Smooth muscle cell (in vitro differentiated cells): Measurements from ENCODE around the gene TSPAN33. TPM values are rescaled to one million over a fixed set of nuclear protein-coding genes. Genes with fewer than 3 reads are reported as not detected.

Experiments used
- DNase-seq: peaks from one replicate; lab custom pipeline; 2025; ENCODE audit not compliant: unreplicated experiment; lab: John Stamatoyannopoulos, UW
- H2AFZ ChIP-seq: fragments of 200-600 bp; sonication (generic); 2 replicates; pipeline ENCODE4 v1.6.0; 2016; ENCODE audit warnings: antibody characterized with exemption, low read depth, mild to moderate bottlenecking
- H3F3A ChIP-seq: fragments of 200-600 bp; sonication (generic); 2 replicates; pipeline ENCODE4 v1.6.0; 2017; ENCODE audit warnings: antibody characterized with exemption, low read depth
- H3K27ac ChIP-seq: fragments of 200-600 bp; sonication (generic); 2 replicates; pipeline ENCODE4 v1.5.1; 2016; ENCODE audit warnings: low read depth, mild to moderate bottlenecking
- H3K27me3 ChIP-seq: fragments of 200-600 bp; sonication (generic); 2 replicates; pipeline ENCODE4 v1.6.1; 2016; ENCODE audit warnings: low read depth, mild to moderate bottlenecking
- H3K36me3 ChIP-seq: fragments of 200-600 bp; sonication (generic); 2 replicates; pipeline ENCODE4 v1.5.1; 2016; ENCODE audit warnings: low read depth
- H3K4me1 ChIP-seq: fragments of 200-600 bp; sonication (generic); 2 replicates; pipeline ENCODE4 v1.5.1; 2016; ENCODE audit warnings: low read depth
- H3K4me2 ChIP-seq: fragments of 200-600 bp; sonication (generic); 2 replicates; pipeline ENCODE4 v1.6.0; 2016; ENCODE audit warnings: mild to moderate bottlenecking
- H3K4me3 ChIP-seq: fragments of 200-600 bp; sonication (generic); 2 replicates; pipeline ENCODE4 v1.5.1; 2016; ENCODE audit warnings: mild to moderate bottlenecking
- H3K79me2 ChIP-seq: fragments of 200-600 bp; sonication (generic); 2 replicates; pipeline ENCODE4 v1.6.0; 2016; ENCODE audit warnings: low read depth, mild to moderate bottlenecking
- H3K9ac ChIP-seq: fragments of 200-600 bp; sonication (generic); 2 replicates; pipeline ENCODE4 v1.6.0; 2016; ENCODE audit warnings: low read depth
- H3K9me3 ChIP-seq: fragments of 200-600 bp; sonication (generic); replicated peaks from 2 replicates; pipeline ENCODE4 v1.5.1; 2016; ENCODE audit warnings: low read depth
- H4K20me1 ChIP-seq: fragments of 200-600 bp; sonication (generic); 2 replicates; pipeline ENCODE4 v1.6.0; 2016; ENCODE audit warnings: low read depth
- CTCF ChIP-seq: fragments of 200-600 bp; sonication (generic); IDR thresholded peaks from 2 replicates; pipeline ENCODE4 v1.5.1; 2017; ENCODE audit warnings: borderline replicate concordance, mild to moderate bottlenecking, antibody characterized with exemption; ENCODE audit not compliant: insufficient read depth, poor library complexity, severe bottlenecking
- WGBS: methylation state at CpG from one replicate; pipeline ENCODE4 v1.1.7; 2016; ENCODE audit warnings: low lambda C conversion rate; 5-methylcytosine and 5-hydroxymethylcytosine counted together
- polyA plus RNA-seq: library from polyadenylated mRNA; unstranded; fragments of >200 nt; fragmentation: Nextera tagmentation; extraction: Ambion mirVana; gene quantifications from 2 replicates; pipeline ENCODE4 v1.2.1, GENCODE V29; 2016
- total RNA-seq: library from RNA; depleted of rRNA; stranded (reverse); fragments of >200 nt; gene quantifications from 2 replicates; pipeline ENCODE4 v1.2.3, GENCODE V29; 2014

The TSPAN33 gene
- total and polyA plus RNA-seq, 2 experiments from 2014 or later: 1.6 to 2.8 TPM

GRCh38 chr7:129188892-129189660, 44.6 kb downstream of the TSPAN33 start:
- H3K4me2 ChIP-seq: peak overlapping the region; percentile 93
- whole genome bisulfite sequencing: under 1% methylated on average over 31 of the region's 83 CpGs
- peak overlapping the region; percentile 98 for H3K4me3 ChIP-seq
- H3K36me3 ChIP-seq: no peaks in the 10 kb centered on the region
- no peak overlapping the region for H3K27ac ChIP-seq
- H3K9me3 ChIP-seq: no peaks in the 10 kb centered on the region
- TF ChIP-seq CTCF: no peak
- DNase-seq: no peak
- peak overlapping the region; percentile 98 for H2AFZ ChIP-seq
- peaks cover 43% of the 10 kb centered on the region for H4K20me1 ChIP-seq
- H3K9ac ChIP-seq: peak overlapping the region; percentile 83
- no peaks in the 10 kb centered on the region for H3K27me3 ChIP-seq
- H3F3A ChIP-seq: peaks cover 6% of the 10 kb centered on the region
- peaks cover 49% of the 10 kb centered on the region for H3K79me2 ChIP-seq
- H3K4me1 ChIP-seq: peaks cover 21% of the 10 kb centered on the region

- Histone ChIP-seq H3F3A (peaks cover 6% of the 10 kb centered on the region), H3K4me3 (peak overlapping the region; percentile 98), H3K9me3 (no peaks in the 10 kb centered on the region), H3K79me2 (peaks cover 56% of the 10 kb centered on the region), H4K20me1 (peaks cover 50% of the 10 kb centered on the region), H3K27me3 (no peaks in the 10 kb centered on the region), H3K4me2 (peak overlapping the region; percentile 93), H3K36me3 (no peaks in the 10 kb centered on the region), H3K27ac (no peak overlapping the region), H3K4me1 (peaks cover 21% of the 10 kb centered on the region), H3K9ac (peak overlapping the region; percentile 83), H2AFZ (peak overlapping the region; percentile 90)
- TF ChIP-seq CTCF: no peak
- no peak for DNase-seq
- 29% methylated on average over 13 of the region's 13 CpGs for WGBS
Measured at GRCh38 chr7:129189661-129190310, 45.3 kb downstream of the TSPAN33 start.

- H3K4me3 ChIP-seq: no peak overlapping the region
- no peak for DNase-seq
- H3K27me3 ChIP-seq: no peaks in the 10 kb centered on the region
- peaks cover 65% of the 10 kb centered on the region for H3K79me2 ChIP-seq
- H3K4me2 ChIP-seq: peak overlapping the region; percentile 93
- TF ChIP-seq CTCF: no peak
- H3K4me1 ChIP-seq: peaks cover 21% of the 10 kb centered on the region
- H3F3A ChIP-seq: peaks cover 6% of the 10 kb centered on the region
- H3K9ac ChIP-seq: no peak overlapping the region
- no peaks in the 10 kb centered on the region for H3K36me3 ChIP-seq
- H2AFZ ChIP-seq: no peak overlapping the region
- WGBS: 86% methylated on average over 3 of the region's 3 CpGs
- H3K27ac ChIP-seq: no peak overlapping the region
- peaks cover 63% of the 10 kb centered on the region for H4K20me1 ChIP-seq
- H3K9me3 ChIP-seq: no peaks in the 10 kb centered on the region
Measured at GRCh38 chr7:129191272-129191671, 46.8 kb downstream of the TSPAN33 start.

DNA sequence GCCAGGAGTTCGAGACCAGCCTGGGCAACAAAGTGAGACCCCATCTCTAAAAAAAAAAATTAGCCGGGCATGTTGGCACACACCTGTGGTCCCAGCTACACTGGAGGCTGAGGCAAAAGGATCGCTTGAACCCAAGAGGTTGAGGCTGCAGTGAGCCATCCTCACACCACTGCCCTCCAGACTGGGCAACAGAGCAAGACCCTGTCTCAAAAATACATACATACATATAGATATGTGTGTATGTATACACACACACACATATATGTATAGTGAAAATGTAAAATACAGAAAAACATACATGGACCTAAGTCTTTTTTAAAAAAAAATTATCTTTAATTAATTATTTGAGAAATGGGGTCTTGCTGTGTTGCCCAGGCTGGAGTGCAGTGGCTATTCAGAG, 49.4 kb downstream of the TSPAN33 start:
- Histone ChIP-seq H3K36me3 (no peaks in the 10 kb centered on the region), H3K4me3 (no peak overlapping the region), H3K79me2 (peaks cover 80% of the 10 kb centered on the region), H3K4me2 (no peak overlapping the region), H4K20me1 (peaks cover 89% of the 10 kb centered on the region), H3K27ac (no peak overlapping the region), H3K4me1 (peaks cover 16% of the 10 kb centered on the region), H2AFZ (no peak overlapping the region), H3K27me3 (no peaks in the 10 kb centered on the region), H3K9me3 (no peaks in the 10 kb centered on the region), H3K9ac (no peak overlapping the region), H3F3A (no peaks in the 10 kb centered on the region)
- WGBS: 96% methylated on average over 3 of the region's 3 CpGs
- no peak for TF ChIP-seq CTCF
- no peak for DNase-seq
